Pancreas (tissue), 10 donors: ENCODE results near the gene ZNF597. TPM values are rescaled to one million over a fixed set of nuclear protein-coding genes. Genes with fewer than 3 reads are reported as not detected.

Experiments
- ATAC-seq, 4 donors: fragments of 200-7000 bp; cut with Tn5 transposase; one replicate each; pipeline versions ENCODE4 v1.8.0 to v1.9.1; 2020; ENCODE audit warnings: mild to moderate bottlenecking in 4 of 4, moderate library complexity in 4 of 4
- DNase-seq, 6 donors: peaks; one replicate each; pipeline ENCODE4 v3.0.0-alpha.2; 2020
- FAIRE-seq: peaks from 2 replicates; lab custom pipeline; 2012; peaks lifted over from hg19 to GRCh38; lab: Jason Lieb, UNC
- H3K27ac ChIP-seq, 4 donors: fragments of 200-600 bp; sonication (generic); 1 replicate in 3 of 4; 2 replicates in 1 of 4; pipeline versions ENCODE4 v1.5.0 to v1.8.0; 2020
- H3K27me3 ChIP-seq, 4 donors: fragments of 200-600 bp; one replicate each; pipeline ENCODE4 v1.8.0; 2021
- H3K36me3 ChIP-seq, 3 donors: fragments of 200-600 bp; sonication (generic) in 1 of 3; one replicate each; pipeline versions ENCODE4 v1.5.0 to v1.8.0; 2020 to 2021
- H3K4me1 ChIP-seq, 3 donors: fragments of 200-600 bp; one replicate each; pipeline ENCODE4 v1.8.0; 2021
- H3K4me3 ChIP-seq, 4 donors: fragments of 200-600 bp; sonication (generic) in 2 of 4; one replicate each; pipeline versions ENCODE4 v1.5.0 to v1.8.0; 2020 to 2021
- H3K9me3 ChIP-seq, 4 donors: fragments of 200-600 bp; one replicate each; pipeline ENCODE4 v1.8.0; 2021
- CTCF ChIP-seq, 4 donors: fragments of 200-600 bp; sonication (generic) in 3 of 4; IDR thresholded peaks; one replicate each; pipeline versions ENCODE4 v1.5.0 to v1.8.0; 2021; ENCODE audit warnings: antibody characterized with exemption in 4 of 4
- WGBS, 2 donors: extraction: QIAGEN DNeasy Blood & Tissue Kit; methylation state at CpG; one replicate each; pipeline ENCODE4 v1.1.7; 2013; 5-methylcytosine and 5-hydroxymethylcytosine counted together
- intact Hi-C, 3 donors: fragments of 100-400 bp; cut with DNase I; formaldehyde crosslinking; loops; one replicate each; pipeline versions ENCODE4 v1.11.1 to v1.14.2; 2022
- polyA plus RNA-seq, 2 donors: library from polyadenylated mRNA; stranded (reverse); fragments of 200-250 nt; gene quantifications; one replicate each; pipeline ENCODE4 v1.2.3, GENCODE V29; 2013
- total RNA-seq, 6 donors: library from RNA; stranded (reverse); fragmentation: NEBNext Ultra II Directional in 4 of 6; extraction: Animal tissue kit (Norgen Biotek cat#: 25700) in 4 of 6; gene quantifications; one replicate each; pipeline versions ENCODE4 v1.2.1 to v1.2.4, GENCODE V29; 2021 to 2023
- donor health status: healthy with polysubstance abuse.
- donor health status: DM: no; HTN: no; CAD: no; lungs with moderate emphysema.
- donor health status: DM: no; HTN: no; CAD: no.
- donor health status: control.
- donor health status: control.
- donor health status: Bipolar disorder and iron deficiency.
- donor health status: DM: yes; HTN: yes; CAD: no.
- donor health status: DM: no; HTN: no; CAD: no.
- donor health status: DM: no; HTN: no; CAD: no.
- donor health status: DM: yes; HTN: yes; CAD: no.

The ZNF597 gene
- total and polyA plus RNA-seq, 8 donors: 0.53 to 1.6 (median 0.92) TPM

GRCh38 chr16:3465301-3465700 is 22.0 kb upstream of the ZNF597 start:
- intact Hi-C loops: no loop called here
- no peak for ATAC-seq
- FAIRE-seq: no peak
- Histone ChIP-seq H3K27me3 (no peaks in the 10 kb centered on the region), H3K9me3 (no peaks in the 10 kb centered on the region), H3K4me3 (no peak overlapping the region), H3K36me3 (peaks cover 0 to 4% (median 0%) of the 10 kb centered on the region in 3 donors), H3K27ac (no peak overlapping the region), H3K4me1 (peaks cover 13 to 24% (median 19%) of the 10 kb centered on the region in 3 donors)
- no peak for TF ChIP-seq CTCF (IDR thresholded peaks at IDR 0.05)
- no peak for DNase-seq
- whole genome bisulfite sequencing, 2 donors: 90 to 92% methylated on average over 12 of the region's 12 CpGs

GRCh38 chr16:3461151-3461550 is 17.8 kb upstream of the ZNF597 start:
- ATAC-seq: no peak
- no peaks in the 10 kb centered on the region for H3K9me3 ChIP-seq
- H3K36me3 ChIP-seq: peaks cover 0 to 1% (median 0%) of the 10 kb centered on the region in 3 donors
- H3K27ac ChIP-seq: no peak overlapping the region
- intact Hi-C loops: no loop called here
- no peak for DNase-seq
- no peak for FAIRE-seq
- peaks cover 23 to 41% (median 39%) of the 10 kb centered on the region in 3 donors for H3K4me1 ChIP-seq
- H3K4me3 ChIP-seq: no peak overlapping the region
- 59% methylated on average over 8 of the region's 8 CpGs for WGBS, 2 donors
- H3K27me3 ChIP-seq: no peaks in the 10 kb centered on the region
- no peak for TF ChIP-seq CTCF (IDR thresholded peaks at IDR 0.05)

GRCh38 chr16:3460585-3460984 is 17.3 kb upstream of the ZNF597 start:
- Histone ChIP-seq H3K27ac (no peak overlapping the region), H3K27me3 (no peaks in the 10 kb centered on the region), H3K4me1 (peaks cover 23 to 43% (median 39%) of the 10 kb centered on the region in 3 donors), H3K4me3 (no peak overlapping the region), H3K9me3 (no peaks in the 10 kb centered on the region), H3K36me3 (no peaks in the 10 kb centered on the region)
- no peak for TF ChIP-seq CTCF (IDR thresholded peaks at IDR 0.05)
- intact Hi-C loops: no loop called here
- ATAC-seq: no peak
- WGBS, 2 donors: 72 to 80% methylated on average over 8 of the region's 8 CpGs
- no peak for DNase-seq
- FAIRE-seq: no peak

GRCh38 chr16:3460121-3460520 is 16.8 kb upstream of the ZNF597 start:
- no peak for ATAC-seq
- peak overlapping the region in 1 of 4 donors; percentile 95 for H3K27ac ChIP-seq
- intact Hi-C loops: no loop called here
- H3K36me3 ChIP-seq: no peaks in the 10 kb centered on the region
- H3K4me3 ChIP-seq: peak overlapping the region in 1 of 4 donors; percentile 89
- TF ChIP-seq CTCF (IDR thresholded peaks at IDR 0.05): no peak
- no peaks in the 10 kb centered on the region for H3K9me3 ChIP-seq
- peaks cover 23 to 43% (median 39%) of the 10 kb centered on the region in 3 donors for H3K4me1 ChIP-seq
- DNase-seq: no peak
- 62 to 66% methylated on average over 7 of the region's 7 CpGs for WGBS, 2 donors
- no peaks in the 10 kb centered on the region for H3K27me3 ChIP-seq
- FAIRE-seq: no peak

GRCh38 chr16:3459401-3460090 is 16.2 kb upstream of the ZNF597 start:
- TF ChIP-seq CTCF (IDR thresholded peaks at IDR 0.05): no peak
- Histone ChIP-seq H3K27ac (peak overlapping the region in 2 of 4 donors; percentile 95 to 99), H3K36me3 (no peaks in the 10 kb centered on the region), H3K9me3 (no peaks in the 10 kb centered on the region), H3K27me3 (no peaks in the 10 kb centered on the region), H3K4me1 (peaks cover 23 to 43% (median 39%) of the 10 kb centered on the region in 3 donors), H3K4me3 (peak overlapping the region in 1 of 4 donors; percentile 89)
- WGBS, 2 donors: 32 to 34% methylated on average over 9 of the region's 9 CpGs
- FAIRE-seq (no peak), ATAC-seq (no peak), DNase-seq (no peak)
- intact Hi-C loops: no loop called here
